ENCODE data around the gene GPR148. TPM values are rescaled to one million over a fixed set of nuclear protein-coding genes. Genes with fewer than 3 reads are reported as not detected.

Gene GPR148
- total RNA-seq: not detected in 2 replicates

GRCh38 chr2:130728549-130729316 is at the start of gene GPR148:
TSS of gene GPR148 (plus strand) at chr2:130729070. CDS start at chr2:130729152, 82 bp downstream.

GRCh38 chr2:130755256-130756052 is 26.6 kb downstream of the GPR148 start, which contains the start of gene AMER3:
TSS of gene AMER3 (plus strand) at chr2:130755540. CDS start at chr2:130762073, 6,533 bp downstream.

Other genes with a start within 250 kb of the GPR148 start
- gene POTEI, start 219.7 kb upstream of the GPR148 start, total RNA-seq: not detected in 2 replicates
- not detected in 2 replicates for gene CFC1B, start 207.8 kb upstream of the GPR148 start, total RNA-seq
- not detected in 2 replicates for gene CFC1, start 129.5 kb upstream of the GPR148 start, total RNA-seq
- not detected in 2 replicates for gene POTEJ, start 117.6 kb upstream of the GPR148 start, total RNA-seq
- gene AMER3, start 26.5 kb downstream of the GPR148 start, total RNA-seq: not detected in 2 replicates
- 6.4 and 8.3 TPM in 2 replicates for gene ARHGEF4, start 107.8 kb downstream of the GPR148 start, total RNA-seq